Endodermal cell (in vitro differentiated cells): ENCODE results near the gene ADAMTS7. TPM values are rescaled to one million over a fixed set of nuclear protein-coding genes. Genes with fewer than 3 reads are reported as not detected.

Source experiments
- DNase-seq: peaks from one replicate; pipeline ENCODE4 v3.0.0-alpha.2; 2017
- H3K27ac ChIP-seq: 2 replicates; pipeline ENCODE4 v1.5.1; 2013; ENCODE audit warnings: mild to moderate bottlenecking, low read depth, low read length, moderate library complexity
- H3K27me3 ChIP-seq: 2 replicates; pipeline ENCODE4 v1.6.1; 2013; ENCODE audit warnings: mild to moderate bottlenecking, low read length, moderate library complexity; ENCODE audit not compliant: insufficient read depth, control insufficient read depth, poor library complexity, severe bottlenecking
- H3K36me3 ChIP-seq: 2 replicates; pipeline ENCODE4 v1.7.0; 2013; ENCODE audit warnings: mild to moderate bottlenecking, low read length, moderate library complexity; ENCODE audit not compliant: control insufficient read depth, insufficient read depth
- H3K4me1 ChIP-seq: one replicate; pipeline ENCODE4 v1.7.0; 2013; ENCODE audit warnings: low read length; ENCODE audit not compliant: control insufficient read depth, insufficient read depth
- H3K4me3 ChIP-seq: 2 replicates; pipeline ENCODE4 v1.5.1; 2013; ENCODE audit warnings: mild to moderate bottlenecking, low read length, moderate library complexity
- H3K9ac ChIP-seq: 2 replicates; pipeline ENCODE4 v1.6.1; 2013; ENCODE audit warnings: mild to moderate bottlenecking, low read length, moderate library complexity; ENCODE audit not compliant: poor library complexity, severe bottlenecking; ENCODE audit errors: extremely low read depth
- H3K9me3 ChIP-seq: 2 replicates; pipeline ENCODE4 v1.6.1; 2013; ENCODE audit warnings: mild to moderate bottlenecking, low read length, moderate library complexity; ENCODE audit not compliant: control insufficient read depth
- H3K27ac Mint-ChIP-seq: 2 replicates; pipeline ENCODE4 v1.8.0; 2020; ENCODE audit warnings: mixed read lengths
- H3K27me3 Mint-ChIP-seq: 2 replicates; pipeline ENCODE4 v1.8.0; 2021; ENCODE audit warnings: mild to moderate bottlenecking, mixed read lengths; ENCODE audit not compliant: insufficient read depth
- H3K36me3 Mint-ChIP-seq: 2 replicates; pipeline ENCODE4 v1.8.0; 2020; ENCODE audit warnings: low read depth, mixed read lengths
- H3K4me1 Mint-ChIP-seq: 2 replicates; pipeline ENCODE4 v1.8.0; 2020; ENCODE audit warnings: mixed read lengths
- H3K4me3 Mint-ChIP-seq: 2 replicates; pipeline ENCODE4 v1.8.0; 2020; ENCODE audit warnings: mild to moderate bottlenecking, moderate library complexity, mixed read lengths
- H3K9me3 Mint-ChIP-seq: 2 replicates; pipeline ENCODE4 v1.8.0; 2020; ENCODE audit warnings: mild to moderate bottlenecking, mixed read lengths
- WGBS, 2 experiments: methylation state at CpG; one replicate each; pipeline versions ENCODE4 v1.1.5 to v1.1.7; 2013; ENCODE audit warnings: missing lambda C conversion rate in 2 of 2, mixed read lengths in 1 of 2; ENCODE audit not compliant: insufficient coverage in 1 of 2, insufficient read length in 1 of 2; 5-methylcytosine and 5-hydroxymethylcytosine counted together
- total RNA-seq, 2 donors: library from RNA; stranded (reverse); fragmentation: NEBNext Ultra II Directional in 1 of 2; extraction: Animal tissue kit (Norgen Biotek cat#: 25700) in 1 of 2; gene quantifications; 2 replicates in 1 of 2; 3 replicates in 1 of 2; pipeline ENCODE4 v1.2.1, GENCODE V29; 2021
- TF ChIP-seq, protein P1 (sequence below): fragments of 200-600 bp; sonication (generic); conservative IDR thresholded peaks from 2 replicates; pipeline ENCODE4 v1.5.0; 2021; ENCODE audit warnings: antibody characterized with exemption, mild to moderate bottlenecking

Gene ADAMTS7
- total RNA-seq, 2 donors from 2014 or later: 55.8 to 67.1 TPM

DNA sequence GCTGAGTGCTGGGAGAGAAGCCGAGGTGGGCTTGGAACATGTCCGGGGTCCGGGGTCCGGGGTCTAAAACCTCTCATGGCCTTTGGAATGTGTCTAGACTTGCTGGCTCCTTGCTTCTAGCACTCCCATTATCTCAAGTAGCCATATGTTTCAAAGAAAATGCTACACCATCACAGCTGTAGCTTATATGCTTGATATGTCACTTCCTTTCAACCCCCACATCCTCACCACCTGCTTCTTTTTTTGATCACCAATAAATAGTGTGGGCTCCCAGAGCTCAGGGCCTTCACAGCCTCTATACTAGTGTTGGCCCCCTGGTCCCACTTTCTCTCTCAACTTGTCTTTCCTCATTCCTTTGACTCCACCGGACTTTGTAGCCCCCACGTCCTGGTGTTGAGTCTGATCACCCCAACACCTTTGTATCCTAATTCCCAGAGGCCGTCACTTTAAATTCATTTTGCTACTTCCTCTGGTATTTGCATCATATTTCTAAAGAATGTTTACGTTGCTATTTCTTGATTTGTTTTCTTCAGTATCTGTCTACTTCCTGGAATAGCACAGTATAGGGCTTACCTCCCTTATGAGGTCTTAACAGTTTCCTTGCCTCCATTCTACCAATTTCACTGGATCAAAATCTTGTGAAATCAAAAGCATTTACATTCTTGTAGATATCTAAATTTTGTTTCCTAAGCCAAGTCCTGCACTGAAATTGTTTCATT is 98.3 kb downstream of the ADAMTS7 start:
- Histone ChIP-seq H3K36me3 (no peaks in the 10 kb centered on the region), H3K4me3 (no peak overlapping the region), H3K9ac (no peak overlapping the region), H3K27me3 (peaks cover 5% of the 10 kb centered on the region), H3K9me3 (no peaks in the 10 kb centered on the region), H3K27ac (no peak overlapping the region), H3K4me1 (no peaks in the 10 kb centered on the region)
- Mint-ChIP-seq H3K36me3 (no peaks in the 10 kb centered on the region), H3K9me3 (peaks cover 21% of the 10 kb centered on the region), H3K4me1 (peaks cover 2% of the 10 kb centered on the region), H3K4me3 (no peak overlapping the region), H3K27ac (no peak overlapping the region), H3K27me3 (peaks cover 17% of the 10 kb centered on the region)
- TF ChIP-seq, protein P1, sequence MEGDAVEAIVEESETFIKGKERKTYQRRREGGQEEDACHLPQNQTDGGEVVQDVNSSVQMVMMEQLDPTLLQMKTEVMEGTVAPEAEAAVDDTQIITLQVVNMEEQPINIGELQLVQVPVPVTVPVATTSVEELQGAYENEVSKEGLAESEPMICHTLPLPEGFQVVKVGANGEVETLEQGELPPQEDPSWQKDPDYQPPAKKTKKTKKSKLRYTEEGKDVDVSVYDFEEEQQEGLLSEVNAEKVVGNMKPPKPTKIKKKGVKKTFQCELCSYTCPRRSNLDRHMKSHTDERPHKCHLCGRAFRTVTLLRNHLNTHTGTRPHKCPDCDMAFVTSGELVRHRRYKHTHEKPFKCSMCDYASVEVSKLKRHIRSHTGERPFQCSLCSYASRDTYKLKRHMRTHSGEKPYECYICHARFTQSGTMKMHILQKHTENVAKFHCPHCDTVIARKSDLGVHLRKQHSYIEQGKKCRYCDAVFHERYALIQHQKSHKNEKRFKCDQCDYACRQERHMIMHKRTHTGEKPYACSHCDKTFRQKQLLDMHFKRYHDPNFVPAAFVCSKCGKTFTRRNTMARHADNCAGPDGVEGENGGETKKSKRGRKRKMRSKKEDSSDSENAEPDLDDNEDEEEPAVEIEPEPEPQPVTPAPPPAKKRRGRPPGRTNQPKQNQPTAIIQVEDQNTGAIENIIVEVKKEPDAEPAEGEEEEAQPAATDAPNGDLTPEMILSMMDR: no peak
- 74 to 78% methylated on average over 6 to 8 of the region's 8 CpGs for WGBS, 2 experiments
- DNase-seq: no peak

DNA sequence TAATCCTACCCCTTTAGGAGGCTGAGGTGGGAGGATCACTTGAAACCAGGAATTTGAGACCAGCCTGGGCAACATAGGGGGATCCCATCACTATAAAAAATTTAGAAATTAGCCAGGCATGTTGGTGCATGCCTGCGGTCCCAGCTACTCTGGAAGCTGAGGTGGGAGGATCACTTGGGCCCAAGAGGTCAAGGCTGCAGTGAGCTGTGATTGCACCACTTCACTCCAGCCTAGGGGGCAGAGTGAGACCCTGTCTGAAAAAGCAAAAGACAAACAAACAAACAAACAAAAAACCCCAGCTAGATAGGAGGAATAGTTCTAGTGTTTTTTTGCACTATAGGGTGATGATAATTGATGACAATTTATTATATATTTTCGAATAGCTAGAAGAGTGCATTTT is 99.6 kb downstream of the ADAMTS7 start:
- no peak overlapping the region for H3K9ac ChIP-seq
- no peak overlapping the region for H3K27ac Mint-ChIP-seq
- no peak overlapping the region for H3K4me3 ChIP-seq
- no peaks in the 10 kb centered on the region for H3K9me3 ChIP-seq
- 82 to 96% methylated on average over 2 of the region's 2 CpGs for WGBS, 2 experiments
- H3K4me1 ChIP-seq: no peaks in the 10 kb centered on the region
- H3K36me3 Mint-ChIP-seq: no peaks in the 10 kb centered on the region
- H3K27me3 Mint-ChIP-seq: peaks cover 16% of the 10 kb centered on the region
- H3K27me3 ChIP-seq: peaks cover 5% of the 10 kb centered on the region
- TF ChIP-seq, protein P1: peak; percentile 54
- peaks cover 2% of the 10 kb centered on the region for H3K4me1 Mint-ChIP-seq
- H3K27ac ChIP-seq: no peak overlapping the region
- no peaks in the 10 kb centered on the region for H3K36me3 ChIP-seq
- H3K4me3 Mint-ChIP-seq: no peak overlapping the region
- no peak for DNase-seq
- H3K9me3 Mint-ChIP-seq: peaks cover 21% of the 10 kb centered on the region

DNA sequence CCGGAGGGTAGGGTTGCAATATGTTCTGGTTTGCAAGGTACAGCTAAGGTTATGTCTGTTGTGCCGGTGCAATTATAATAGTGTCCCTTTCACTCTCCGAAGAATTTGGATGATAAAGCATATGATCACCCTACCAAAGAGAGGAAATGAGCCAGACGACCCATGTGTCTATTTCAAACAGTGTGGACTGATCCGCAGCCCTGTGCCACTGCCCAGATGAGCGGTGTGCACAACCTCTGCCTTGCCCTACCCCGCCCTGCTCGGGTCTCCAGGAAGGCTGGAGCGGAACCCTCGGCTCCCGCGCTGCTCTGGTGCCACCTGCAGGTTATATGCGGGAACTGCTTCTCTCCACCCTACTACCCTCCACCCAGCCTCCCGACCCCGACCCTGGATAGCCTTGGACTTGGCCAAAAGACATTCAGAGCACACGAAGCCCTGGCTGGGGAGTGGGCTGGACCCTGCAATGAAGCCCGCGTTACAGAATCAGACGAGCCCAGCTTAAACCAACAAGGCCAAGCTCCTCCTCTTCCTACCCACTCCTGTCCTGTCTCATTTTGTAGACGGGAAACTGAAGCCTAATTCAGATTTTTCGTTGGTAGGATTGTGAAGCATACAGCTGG is 101.9 kb downstream of the ADAMTS7 start:
- Mint-ChIP-seq H3K27ac (no peak overlapping the region), H3K36me3 (no peaks in the 10 kb centered on the region), H3K4me1 (peaks cover 2% of the 10 kb centered on the region), H3K4me3 (no peak overlapping the region), H3K27me3 (peaks cover 18% of the 10 kb centered on the region), H3K9me3 (peaks cover 27% of the 10 kb centered on the region)
- no peaks in the 10 kb centered on the region for H3K4me1 ChIP-seq
- no peak overlapping the region for H3K9ac ChIP-seq
- peak; percentile 95 for DNase-seq
- peaks cover 5% of the 10 kb centered on the region for H3K9me3 ChIP-seq
- 21 to 30% methylated on average over 8 to 21 of the region's 21 CpGs for WGBS, 2 experiments
- no peak overlapping the region for H3K4me3 ChIP-seq
- TF ChIP-seq, protein P1: peak; percentile 86
- H3K27me3 ChIP-seq: peaks cover 5% of the 10 kb centered on the region
- H3K36me3 ChIP-seq: no peaks in the 10 kb centered on the region
- H3K27ac ChIP-seq: no peak overlapping the region

Other genes starting within 250 kb of the ADAMTS7 start
- 10 to 100 TPM; 16.4 to 23.0 TPM for gene CHRNA5, start 245.9 kb downstream of the ADAMTS7 start, total RNA-seq
- 1 to 10 TPM; 1.6 to 3.7 TPM for gene CHRNA3, start 190.5 kb downstream of the ADAMTS7 start, total RNA-seq
- under 1 TPM; 0.22 to 0.70 TPM for gene CHRNB4, start 170.3 kb downstream of the ADAMTS7 start, total RNA-seq
- gene MORF4L1, start 61.4 kb upstream of the ADAMTS7 start, total RNA-seq: 100 to 1,000 TPM; 457 to 505 TPM
- gene CTSH, start 133.6 kb upstream of the ADAMTS7 start, total RNA-seq: 100 to 1,000 TPM in 1 of 2 donors, 10 to 100 TPM in 1; 61.9 to 101 TPM